Suppressor macrophage (primary cell): Measurements from ENCODE around the gene FOXC2.

Experiments used
- DNase-seq, 4 experiments: peaks; one replicate each; pipeline ENCODE4 v3.0.0-alpha.2; 2020 to 2022
- total RNA-seq, 17 experiments: gene quantifications; one replicate each; lab custom pipeline; 2026; ENCODE audit warnings: mixed read lengths in 6 of 17, inconsistent platforms in 3 of 17; lab: John Stamatoyannopoulos, UW

Gene FOXC2
- 0 to 0.99 (median 0) reads per million in 17 experiments for total RNA-seq

DNA sequence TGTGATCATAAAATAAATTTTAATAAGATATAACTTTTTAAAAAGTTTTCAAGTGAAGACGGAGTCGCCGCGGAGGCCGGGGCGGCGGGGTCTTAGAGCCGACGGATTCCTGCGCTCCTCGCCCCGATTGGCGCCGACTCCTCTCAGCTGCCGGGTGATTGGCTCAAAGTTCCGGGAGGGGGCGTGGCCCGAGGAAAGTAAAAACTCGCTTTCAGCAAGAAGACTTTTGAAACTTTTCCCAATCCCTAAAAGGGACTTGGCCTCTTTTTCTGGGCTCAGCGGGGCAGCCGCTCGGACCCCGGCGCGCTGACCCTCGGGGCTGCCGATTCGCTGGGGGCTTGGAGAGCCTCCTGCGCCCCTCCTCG is at the start of gene FOXC2:
Gene FOXC2 (plus strand): TSS at position 229 of the 365 bp plus-strand sequence. CDS start 507 bp downstream, outside the sequence.
- peak; percentile 24 to 56 (median 35) for DNase-seq

DNA sequence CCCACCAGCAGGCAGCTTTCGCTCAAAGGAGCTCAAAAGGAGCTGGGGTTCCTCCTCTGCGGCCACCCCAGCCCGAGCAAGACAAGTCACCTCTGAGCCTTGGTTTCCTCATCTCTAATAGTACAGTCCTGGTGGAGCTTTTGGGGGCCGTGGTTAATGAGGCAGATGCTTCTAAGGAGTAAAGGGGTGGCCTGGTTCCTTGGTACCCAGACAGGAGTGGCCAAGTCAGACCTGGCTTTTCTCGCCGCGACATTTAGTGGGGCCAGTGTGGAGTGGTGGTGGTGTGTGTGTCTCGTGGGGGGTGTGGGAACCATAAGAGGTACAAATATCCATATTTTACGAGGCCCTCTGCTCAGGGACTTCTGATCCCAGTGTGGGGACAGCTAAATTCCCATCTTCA is 49.6 kb upstream of the FOXC2 start:
- DNase-seq, result no peak

DNA sequence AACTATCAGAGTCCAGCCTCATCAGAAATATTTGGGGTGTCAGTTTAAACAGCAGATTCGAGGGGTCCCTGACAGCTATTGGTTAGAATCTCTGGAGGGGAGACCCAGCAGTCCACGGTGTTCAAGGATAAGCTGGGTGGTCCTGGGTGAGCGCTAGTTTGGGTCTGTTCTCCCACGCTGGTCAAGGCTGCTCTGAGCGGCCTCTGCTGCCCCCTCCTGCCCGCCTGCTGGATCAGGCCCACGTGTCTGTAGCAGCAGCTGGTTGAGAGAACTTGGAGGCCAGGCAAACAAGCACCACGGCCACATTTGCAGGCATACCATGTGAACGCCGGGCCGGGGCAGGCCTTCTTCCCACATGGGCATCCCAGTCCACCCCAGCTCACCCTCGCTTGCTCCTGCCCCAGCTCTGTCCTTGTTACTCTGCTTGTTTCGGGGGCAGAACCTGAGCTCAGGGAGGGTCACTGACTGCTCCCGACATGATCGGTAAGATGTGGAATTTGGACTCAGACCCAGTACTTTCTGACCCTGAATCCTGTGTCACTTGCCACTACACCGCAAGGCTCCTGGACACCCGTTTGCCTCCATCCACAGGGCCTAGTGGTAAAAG is 48.9 kb upstream of the FOXC2 start:
- peak; percentile 59 to 75 (median 60) for DNase-seq

DNA sequence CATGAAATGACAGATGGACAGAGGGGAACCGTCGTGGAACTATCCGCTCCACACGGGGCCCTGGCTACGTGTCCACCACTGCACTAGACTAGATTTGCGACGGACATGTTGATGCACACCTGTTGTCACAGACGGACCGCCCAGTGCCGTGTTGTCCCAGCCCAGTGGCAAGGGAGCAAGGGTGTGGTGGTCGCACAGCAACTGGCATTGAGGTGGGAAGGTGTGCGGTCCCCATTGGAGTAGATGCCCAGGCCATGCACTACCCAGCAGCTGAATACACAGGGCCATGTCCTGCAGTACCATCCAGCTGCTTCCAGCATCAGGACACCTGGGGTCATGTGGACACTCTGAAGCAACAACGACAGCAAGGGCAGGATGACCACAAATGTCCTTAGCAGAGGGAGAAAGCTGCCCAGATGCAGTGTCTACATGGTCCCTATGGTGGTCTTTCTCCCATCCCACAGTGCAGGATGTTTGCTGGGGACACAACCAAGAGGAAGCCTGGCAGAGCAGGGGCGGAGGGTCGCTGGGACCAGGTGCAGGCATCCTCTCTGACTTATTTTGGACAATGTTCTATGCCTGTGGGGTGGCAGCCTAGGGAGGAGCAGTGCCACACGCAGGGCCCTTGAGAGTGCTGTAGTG is 47.5 kb upstream of the FOXC2 start:
- no peak for DNase-seq

DNA sequence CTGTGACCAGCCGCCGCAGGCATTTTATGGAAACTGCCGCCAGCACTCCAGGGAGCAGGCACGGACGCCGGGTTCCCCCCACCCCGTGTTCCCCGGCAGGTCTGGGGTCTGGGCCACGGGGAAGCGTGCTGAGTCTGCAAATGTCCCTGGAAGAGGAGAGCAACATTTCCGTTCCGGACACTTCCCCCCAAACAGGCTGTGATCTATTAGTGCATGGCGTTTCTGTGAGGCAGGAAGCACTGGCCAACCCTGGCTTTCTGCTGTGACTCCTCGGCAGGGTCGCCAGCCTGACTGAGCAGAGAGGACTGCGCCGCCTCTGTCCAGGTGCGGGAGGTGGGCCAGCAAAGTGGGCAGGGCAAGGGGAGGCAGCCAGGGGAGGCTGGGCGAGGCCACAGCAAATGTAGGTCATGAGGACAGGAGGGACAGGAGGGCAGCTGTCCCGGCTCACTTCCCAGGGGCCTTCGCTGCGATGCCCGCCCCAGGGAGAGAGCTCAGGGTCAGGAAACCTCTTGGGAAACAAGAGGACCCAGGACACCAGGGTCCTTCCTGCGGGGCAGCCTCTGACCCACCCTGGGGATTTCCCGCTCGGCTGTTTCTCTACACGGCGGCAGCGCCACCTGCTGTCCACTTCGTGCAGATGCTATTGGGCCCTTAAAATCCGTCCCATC is 46.8 kb upstream of the FOXC2 start:
- peak; percentile 59 to 81 (median 72) for DNase-seq

DNA sequence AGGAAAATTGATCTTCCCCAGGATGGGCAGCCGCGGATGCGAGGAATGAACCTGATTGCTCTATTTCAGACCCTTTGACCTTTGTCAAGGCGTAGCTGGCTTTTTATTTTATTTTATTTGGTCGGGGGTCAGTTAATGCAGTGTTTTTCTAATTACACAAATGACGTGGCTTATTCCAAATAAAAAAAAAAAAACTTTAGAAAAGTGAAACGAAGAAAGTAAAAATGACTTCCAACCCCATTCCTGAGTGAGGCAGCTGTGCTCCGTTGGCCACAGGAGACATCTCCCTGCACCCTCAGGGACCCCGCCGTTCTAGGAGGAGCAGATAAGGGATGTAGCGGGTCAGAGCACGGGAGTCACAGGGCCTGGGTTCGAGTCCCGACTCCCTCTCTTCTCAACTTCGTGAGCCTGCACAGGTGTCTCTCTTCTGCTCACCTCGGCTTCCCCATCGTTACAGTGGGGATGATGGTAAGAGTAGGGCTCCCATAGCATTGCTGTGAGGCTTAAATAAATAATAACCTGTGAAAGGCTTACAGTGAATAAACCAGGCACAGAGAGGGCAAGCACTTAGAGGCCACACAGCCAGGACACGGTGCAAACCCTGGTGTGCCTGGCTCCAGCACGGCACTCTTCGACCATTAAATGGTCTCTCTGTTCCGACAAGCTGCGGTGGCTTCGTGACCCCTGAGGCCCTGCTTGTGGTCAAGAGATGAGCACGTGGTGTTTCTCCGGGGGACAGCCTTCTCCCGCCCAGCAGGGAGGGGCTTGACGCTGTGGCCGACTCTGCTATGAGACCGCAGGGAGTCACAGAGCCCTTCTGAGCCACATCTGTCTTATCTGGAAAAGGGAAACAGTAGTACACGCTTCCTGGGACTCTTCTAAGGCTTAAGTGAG is 46.1 kb upstream of the FOXC2 start:
- no peak for DNase-seq

DNA sequence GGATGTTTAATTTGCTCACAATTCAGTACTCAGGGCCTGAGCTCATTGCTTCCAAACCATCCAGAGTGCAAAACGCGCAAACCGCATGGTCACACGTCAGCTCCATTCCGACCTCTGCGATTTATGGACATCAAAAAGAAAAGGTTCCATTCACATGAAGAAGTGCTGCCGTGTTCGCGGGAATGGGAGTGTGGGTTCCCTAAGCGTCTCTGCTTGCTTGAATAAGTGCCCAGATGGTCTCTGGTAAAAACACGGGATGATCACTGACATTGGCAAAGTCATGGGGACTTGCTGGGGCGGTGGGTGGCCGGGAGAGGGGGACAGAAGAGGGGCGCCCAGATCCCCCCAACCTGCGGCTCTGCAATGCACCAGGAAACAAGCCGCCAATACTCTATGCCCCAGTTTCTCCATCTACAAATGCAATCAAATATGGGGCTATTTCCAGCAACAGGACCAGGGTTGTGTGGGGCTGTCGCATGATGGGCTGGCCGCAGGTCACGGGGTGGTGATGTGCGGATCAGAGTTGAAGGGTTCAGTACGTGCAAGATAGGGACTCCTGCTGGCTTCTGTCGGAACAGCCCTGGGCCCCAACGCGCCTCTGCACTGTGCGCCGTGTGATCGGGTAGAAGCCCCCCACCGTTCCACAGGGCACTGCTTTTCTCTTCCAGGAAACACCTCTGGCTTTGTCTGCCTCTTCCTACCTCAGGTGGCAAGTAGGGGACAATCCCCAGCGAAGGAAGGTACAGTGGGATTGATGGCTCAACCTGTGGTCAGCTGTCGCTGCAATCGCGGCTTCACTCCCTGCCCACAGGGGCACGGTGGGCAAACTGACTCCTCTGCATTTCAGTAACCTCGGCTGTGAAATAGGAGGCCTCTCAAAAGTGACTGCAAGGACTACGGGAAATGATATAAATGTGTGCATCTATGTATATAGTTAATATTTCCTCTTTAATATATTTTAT is 45.1 kb upstream of the FOXC2 start:
- no peak for DNase-seq

DNA sequence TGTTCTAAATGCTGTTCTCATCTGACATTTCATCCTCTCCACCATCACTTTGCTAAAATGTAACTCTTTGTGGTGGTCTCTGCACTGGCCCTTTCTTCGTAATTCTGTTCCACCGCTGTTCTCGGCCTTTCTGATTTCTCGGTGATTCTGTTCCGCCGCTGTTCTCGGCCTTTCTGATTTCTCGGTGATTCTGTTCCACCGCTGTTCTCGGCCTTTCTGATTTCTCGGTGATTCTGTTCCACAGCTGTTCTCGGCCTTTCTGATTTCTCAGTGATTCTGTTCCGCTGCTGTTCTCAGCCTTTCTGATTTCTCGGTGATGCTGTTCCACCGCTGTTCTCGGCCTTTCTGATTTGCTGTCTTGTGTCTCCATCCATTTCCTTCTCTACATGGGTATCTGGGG is 44.0 kb upstream of the FOXC2 start:
- DNase-seq, result no peak

DNA sequence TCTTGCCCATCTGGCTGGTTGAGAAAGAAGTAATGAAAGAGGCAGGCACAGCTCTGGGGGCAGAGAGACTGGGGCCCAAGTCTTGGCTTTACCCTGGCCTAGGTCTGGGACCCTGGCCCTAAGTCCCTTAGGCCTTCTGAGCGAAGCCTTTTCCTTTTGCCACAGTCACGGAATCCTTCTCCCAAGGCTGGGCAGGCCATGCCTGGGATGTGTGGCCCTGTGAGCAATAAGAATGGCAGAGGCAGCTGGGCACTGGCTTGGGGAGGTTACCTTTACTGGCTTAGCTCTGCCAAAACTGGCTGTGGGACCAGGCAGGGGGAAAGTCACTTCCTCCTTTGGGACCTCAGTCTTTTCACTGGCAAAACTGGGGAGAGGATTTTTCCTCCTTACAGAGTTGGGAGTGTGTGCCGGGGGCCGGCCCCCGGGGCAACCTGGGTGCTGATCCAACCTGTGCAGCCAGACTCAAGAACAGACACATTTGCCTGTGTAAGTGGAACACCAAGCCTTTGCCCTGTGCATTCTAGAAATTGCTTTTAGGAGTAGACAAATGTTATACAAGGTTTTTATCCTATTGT is 43.4 kb upstream of the FOXC2 start:
- DNase-seq, result no peak

DNA sequence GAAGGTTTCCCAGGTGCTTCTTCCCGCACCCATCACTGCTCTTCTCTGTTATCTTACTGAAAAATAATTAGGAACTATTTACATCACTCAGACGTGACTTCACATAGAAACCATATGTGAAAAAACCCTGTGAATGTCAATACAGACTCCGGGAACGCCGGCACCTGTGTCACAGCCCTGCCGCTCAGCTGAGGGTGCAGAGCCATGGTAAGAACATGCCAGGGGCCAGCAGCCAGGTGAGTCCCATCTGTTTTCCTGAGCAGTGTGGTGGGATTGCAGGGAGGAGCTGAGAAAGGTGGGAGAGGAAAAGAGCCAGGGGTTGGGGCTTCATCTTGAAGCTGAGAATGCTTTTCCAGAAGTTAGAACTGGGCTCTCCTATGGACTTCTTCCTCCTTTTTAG is 42.6 kb upstream of the FOXC2 start:
- no peak for DNase-seq

DNA sequence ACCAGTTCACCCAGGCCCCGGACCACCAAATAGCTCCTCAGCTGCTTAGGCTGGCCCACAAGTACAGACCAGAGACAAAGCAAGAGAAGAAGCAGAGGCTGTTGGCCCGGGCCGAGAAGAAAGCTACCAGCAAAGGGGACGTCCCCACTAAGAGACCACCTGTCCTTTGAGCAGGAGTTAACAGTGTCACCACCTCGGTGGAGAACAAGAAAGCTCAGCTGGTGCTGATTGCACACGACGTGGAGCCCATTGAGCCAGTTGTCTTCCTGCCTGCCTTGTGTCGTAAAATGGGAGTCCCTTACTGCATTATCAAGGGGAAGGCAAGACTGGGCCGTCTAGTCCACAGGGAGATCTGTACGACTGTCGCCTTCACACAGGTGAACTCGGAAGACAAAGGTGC is 40.9 kb upstream of the FOXC2 start:
- DNase-seq, result no peak

DNA sequence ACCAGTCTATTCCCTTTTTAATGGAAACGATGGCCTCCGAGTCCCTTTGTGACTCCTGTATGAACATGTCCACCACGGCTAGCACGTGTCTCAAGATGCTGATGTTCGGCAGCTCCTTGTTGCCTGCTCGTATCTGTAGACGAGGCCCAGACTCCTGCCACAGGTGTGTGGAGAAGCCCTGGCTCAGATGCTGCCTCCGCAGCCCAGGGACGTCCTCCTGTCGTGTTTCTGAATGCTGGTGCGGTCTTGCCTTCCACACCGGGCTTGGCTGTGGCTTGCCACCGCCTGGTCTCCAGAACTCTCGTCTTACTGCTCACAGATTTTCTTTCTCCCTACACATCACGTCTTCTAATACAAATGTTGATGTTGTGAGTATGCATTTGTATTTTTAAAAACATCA is 39.3 kb upstream of the FOXC2 start:
- no peak for DNase-seq

DNA sequence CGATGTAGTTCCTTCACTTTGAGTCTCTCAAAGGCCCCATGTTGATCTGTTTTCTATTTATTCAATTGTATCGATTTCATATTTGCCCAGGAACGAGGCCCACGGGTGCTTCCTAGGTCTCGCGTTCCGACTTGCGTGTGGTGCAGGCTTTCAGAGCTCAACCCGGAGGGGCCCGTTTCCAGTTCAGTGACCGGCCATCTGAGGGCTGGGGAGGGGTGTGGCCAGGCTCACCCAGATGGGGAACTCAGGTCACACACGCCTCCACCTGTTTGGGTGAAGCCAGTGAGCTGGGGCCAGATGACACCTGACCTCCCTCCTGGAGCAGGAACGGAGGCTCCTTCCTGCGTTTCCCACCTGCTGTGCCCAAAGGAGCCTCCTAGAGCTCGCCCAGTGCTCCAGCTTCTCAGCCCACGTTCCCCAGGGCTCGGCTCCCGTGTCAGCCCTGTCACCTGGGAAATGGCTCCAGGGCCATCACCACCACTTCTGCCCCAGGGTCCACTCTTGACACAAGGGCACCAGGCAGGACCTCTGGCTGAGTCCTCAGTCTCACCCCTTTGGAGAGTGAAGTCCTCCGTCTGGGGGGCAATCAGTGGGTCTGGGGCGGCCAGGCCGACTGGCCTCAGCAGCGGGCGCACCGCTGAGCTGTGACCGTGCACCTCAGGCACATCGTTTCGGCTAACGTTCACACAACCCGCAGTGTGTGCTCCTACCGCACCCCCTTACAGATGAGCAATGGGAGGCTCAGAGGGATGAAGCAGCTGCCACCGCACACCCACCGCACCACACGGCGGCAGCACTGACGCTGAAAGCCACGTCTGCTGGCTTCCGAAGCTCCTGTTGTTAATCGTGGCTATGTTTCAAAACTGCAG is 38.3 kb upstream of the FOXC2 start:
- no peak for DNase-seq

DNA sequence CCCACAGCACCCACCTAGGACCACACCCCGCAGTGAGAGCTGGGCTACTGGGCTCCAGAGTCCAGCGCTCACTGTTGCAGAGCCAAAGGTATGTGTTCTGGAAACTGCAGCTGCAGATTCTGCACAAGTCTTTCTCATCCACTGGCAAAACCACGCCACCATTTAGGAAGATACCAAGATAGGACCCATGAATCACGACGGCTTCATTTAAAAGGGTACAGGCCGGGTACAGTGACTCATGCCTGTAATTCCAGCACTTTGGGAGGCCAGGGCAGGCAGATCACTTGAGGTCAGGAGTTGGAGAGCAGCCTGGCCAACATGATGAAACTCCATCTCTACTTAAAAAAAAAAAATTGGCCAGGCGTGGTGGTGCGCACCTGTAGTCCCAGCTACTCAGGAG is 37.5 kb upstream of the FOXC2 start:
- DNase-seq, result no peak

DNA sequence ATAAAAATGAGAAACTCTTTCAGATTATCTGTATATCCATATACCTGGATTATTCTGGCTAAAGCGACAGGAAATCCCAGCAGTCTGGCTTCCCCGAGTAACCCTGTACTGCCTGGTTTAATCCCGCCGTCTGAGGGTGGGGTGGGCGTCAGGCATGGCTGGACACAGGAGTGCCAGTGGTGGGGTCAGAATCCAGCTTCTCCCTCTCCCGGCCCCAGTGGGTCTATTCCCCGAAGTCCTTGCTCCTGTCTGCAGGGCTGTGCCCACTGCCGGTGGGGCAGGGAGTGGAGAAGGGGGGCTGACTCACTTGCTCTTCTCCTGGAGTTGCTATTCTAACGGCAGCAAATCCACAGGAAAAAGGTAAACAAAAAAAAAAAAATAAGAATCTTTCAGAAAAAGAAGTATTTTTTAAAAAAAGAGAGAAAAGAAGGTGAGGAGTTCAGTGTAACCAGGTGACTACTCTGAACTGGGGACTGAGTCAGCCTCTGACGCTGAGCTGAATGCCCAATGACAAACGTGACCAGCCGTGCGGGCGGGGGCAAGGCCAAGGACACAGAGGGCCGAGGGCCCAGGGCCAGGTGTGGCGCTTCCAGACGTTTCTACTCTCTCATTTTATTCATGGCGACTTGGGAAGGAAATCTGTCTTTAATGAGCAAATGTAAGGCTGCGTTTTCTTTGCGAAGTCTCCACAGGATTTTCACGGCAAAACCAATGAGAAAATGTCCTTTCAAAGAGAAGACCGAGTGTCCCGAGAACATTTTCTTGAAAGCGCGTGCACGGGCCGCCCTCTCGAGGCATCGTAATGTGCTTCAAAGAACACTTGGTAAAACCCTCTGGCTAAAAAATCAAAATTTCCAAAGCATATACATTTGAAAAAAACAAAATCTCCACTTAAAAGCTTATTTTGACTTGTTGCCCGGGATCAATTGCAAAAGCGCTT is 36.1 kb upstream of the FOXC2 start:
- DNase-seq, result no peak

DNA sequence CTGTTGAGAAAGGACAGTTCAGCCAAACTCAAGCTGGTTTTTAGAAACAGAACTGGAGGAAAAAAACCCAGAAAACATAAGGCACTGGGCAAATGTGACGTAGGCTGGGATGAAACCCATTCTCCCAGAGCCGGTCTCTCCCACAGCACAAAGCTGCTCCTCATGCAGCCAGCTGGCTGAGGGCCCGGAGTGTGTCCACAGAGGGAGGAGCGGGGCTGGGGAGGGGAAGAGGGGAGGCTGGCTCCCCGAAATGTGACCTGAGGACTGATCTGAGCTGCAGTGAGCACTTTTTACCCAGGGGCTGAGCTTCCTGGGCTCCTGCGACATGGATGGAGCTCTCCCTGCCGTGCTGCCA is 35.5 kb upstream of the FOXC2 start:
- no peak for DNase-seq

DNA sequence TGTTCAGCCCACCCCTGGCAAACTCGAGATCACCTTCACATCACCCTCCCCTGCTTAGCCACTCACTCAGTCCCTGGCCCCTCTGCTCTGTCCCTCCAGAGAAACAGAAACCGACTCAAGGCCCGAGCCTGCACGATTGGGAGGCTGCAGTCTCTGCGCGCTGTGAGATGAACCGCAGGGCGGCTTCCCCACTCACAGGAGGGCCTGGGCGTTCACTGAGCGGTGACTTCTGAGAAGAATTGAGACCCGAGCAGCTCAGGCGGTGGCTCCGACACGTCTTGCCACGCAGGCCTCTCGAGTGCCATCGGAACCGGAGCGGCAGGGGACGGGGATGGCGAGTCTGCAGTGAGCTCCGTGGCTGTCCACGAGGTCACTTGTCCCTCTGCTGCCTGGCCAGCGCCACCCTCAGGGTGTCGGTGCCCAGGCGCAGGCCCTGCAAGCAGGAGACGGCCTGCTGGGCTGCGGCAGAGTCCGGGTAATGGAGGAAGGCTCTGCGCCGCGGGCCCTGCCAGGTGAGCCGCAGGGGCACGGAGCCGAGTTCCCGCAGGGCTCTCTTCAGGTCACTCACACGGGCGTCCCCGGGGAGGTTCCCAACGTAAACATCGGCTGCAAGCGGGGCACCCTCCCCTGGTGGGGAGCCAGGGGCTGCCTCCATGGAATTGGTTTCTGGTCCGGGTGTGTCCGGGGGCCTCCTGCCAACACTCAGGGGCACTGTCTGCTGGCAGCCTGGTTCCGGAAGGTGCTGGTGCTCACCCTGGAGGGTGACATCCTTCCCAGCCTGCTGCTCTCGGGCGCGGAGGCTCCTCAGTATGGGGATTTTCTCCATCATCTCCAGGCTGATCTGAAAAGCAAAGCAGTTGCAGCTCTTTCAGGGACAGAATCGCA is 34.7 kb upstream of the FOXC2 start:
- no peak for DNase-seq

DNA sequence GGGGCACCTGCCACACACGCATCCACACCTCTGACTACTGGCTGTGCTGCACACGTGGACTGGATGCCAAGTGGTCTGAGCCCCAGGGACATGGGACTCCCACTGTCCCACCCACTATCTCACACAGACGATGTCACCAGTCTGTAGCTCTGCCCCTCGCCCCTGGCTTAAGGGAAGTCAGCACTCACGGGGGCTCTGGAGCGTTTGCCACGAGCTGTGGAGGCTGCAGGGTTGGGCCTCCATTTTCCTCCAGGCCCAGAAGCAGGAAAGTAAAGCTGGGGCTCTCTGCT is 34.2 kb upstream of the FOXC2 start:
- no peak for DNase-seq

DNA sequence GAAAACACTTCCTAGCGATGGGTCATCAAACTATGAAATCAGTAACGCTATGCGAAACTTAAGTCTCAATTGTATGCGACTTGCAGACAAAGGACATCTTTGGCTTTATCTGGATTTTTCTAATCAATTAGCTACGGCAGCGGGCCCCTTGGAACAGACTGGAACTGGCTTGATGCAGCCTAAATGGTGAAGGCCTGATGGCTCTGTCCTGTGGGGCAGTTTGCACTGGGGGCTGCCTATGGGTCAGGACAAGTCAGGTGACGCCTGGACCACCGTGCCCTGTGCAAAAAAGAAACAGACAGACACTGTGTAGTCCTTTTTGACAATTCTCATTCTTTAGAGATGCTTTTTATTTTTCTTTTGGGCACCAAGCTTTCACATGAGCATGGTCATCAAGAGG is 33.6 kb upstream of the FOXC2 start:
- no peak for DNase-seq
